NCI-H82 treated with DMSO at 0.1 percent for 48 hours (cell line): ENCODE data around the gene GBP1.
"Not testable (repeated sequence)": the region's sequence is repeated elsewhere in the genome, so short reads cannot be mapped to it uniquely, and the experiment has no call there.

Source experiments
- DNase-seq: peaks from one replicate; lab custom pipeline; 2025; ENCODE audit not compliant: unreplicated experiment; lab: John Stamatoyannopoulos, UW

Gene GBP1

GRCh38 chr1:89065079-89065868 lies at the start of gene GBP1:
GBP1 (minus strand) TSS chr1:89065208; CDS start chr1:89063234, 1,974 bp downstream.
- DNase-seq = no peak

GRCh38 chr1:89114662-89115061 lies 49.7 kb upstream of the GBP1 start:
- DNase-seq = no peak

GRCh38 chr1:89112871-89113613 lies 48.0 kb upstream of the GBP1 start:
- DNase-seq = no peak

GRCh38 chr1:89104687-89105086 lies 39.7 kb upstream of the GBP1 start:
- DNase-seq = no peak

GRCh38 chr1:89104147-89104546 lies 39.1 kb upstream of the GBP1 start:
- DNase-seq = no peak

- no peak for DNase-seq
Observed at GRCh38 chr1:89102021-89102420, 37.0 kb upstream of the GBP1 start.

GRCh38 chr1:89100412-89100811 lies 35.4 kb upstream of the GBP1 start:
- DNase-seq = no peak

- DNase-seq = no peak
Observed at GRCh38 chr1:89098857-89099256, 33.8 kb upstream of the GBP1 start.

- DNase-seq = no peak
Observed at GRCh38 chr1:89095737-89096136, 30.7 kb upstream of the GBP1 start.

GRCh38 chr1:89089962-89090361 lies 25.0 kb upstream of the GBP1 start:
- DNase-seq = no peak

- no peak for DNase-seq
Observed at GRCh38 chr1:89088572-89088971, 23.6 kb upstream of the GBP1 start.

GRCh38 chr1:89087241-89087640 lies 22.2 kb upstream of the GBP1 start:
- no peak for DNase-seq

- DNase-seq = no peak
Observed at GRCh38 chr1:89085781-89086180, 20.8 kb upstream of the GBP1 start.

GRCh38 chr1:89081005-89081404 lies 16.0 kb upstream of the GBP1 start:
- no peak for DNase-seq

GRCh38 chr1:89080068-89080467 lies 15.1 kb upstream of the GBP1 start:
- not testable (repeated sequence) for DNase-seq

- not testable (repeated sequence) for DNase-seq
Observed at GRCh38 chr1:89072466-89073065, 7.6 kb upstream of the GBP1 start.

- no peak for DNase-seq
Observed at GRCh38 chr1:89070509-89070908, 5.5 kb upstream of the GBP1 start.

GRCh38 chr1:89069951-89070350 lies 4.9 kb upstream of the GBP1 start:
- no peak for DNase-seq

GRCh38 chr1:89068291-89068690 lies 3.3 kb upstream of the GBP1 start:
- DNase-seq = no peak

GRCh38 chr1:89064632-89065031 lies 376 bp downstream of the GBP1 start:
- DNase-seq = no peak

- no peak for DNase-seq
Observed at GRCh38 chr1:89063094-89063493, 1.9 kb downstream of the GBP1 start.

GRCh38 chr1:89060091-89060490 lies 4.9 kb downstream of the GBP1 start:
- no peak for DNase-seq
